NCI-H1092 (cell line): ENCODE data around the gene ARTN.

ENCODE experiments used
- DNase-seq: peaks from one replicate; lab custom pipeline; 2025; lab: John Stamatoyannopoulos, UW

Gene ARTN

DNA sequence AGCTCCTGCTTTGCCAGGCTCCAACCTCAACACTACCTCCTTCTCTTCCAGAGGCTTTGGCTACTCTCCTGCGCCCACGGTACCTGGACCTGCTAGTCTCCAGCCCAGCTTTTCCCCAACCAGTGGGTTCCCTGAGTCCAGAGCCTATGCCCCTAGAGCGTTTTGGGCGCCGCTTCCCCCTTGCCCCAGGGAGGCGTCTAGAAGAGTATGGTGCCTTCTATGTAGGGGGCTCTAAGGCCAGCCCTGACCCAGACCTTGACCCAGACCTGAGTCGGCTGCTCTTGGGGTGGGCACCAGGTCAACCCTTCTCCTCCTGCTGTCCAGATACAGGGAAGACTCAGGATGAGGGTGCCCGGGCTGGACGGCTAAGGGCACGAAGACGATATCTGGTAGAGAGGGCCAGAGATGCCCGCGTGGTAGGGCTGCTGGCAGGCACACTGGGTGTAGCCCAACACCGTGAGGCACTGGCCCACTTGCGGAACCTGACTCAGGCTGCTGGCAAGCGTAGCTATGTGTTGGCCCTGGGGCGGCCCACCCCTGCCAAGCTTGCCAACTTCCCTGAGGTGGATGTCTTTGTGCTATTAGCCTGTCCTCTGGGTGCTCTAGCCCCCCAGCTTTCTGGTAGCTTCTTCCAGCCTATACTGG is 37.9 kb downstream of the ARTN start:
- no peak for DNase-seq

DNA sequence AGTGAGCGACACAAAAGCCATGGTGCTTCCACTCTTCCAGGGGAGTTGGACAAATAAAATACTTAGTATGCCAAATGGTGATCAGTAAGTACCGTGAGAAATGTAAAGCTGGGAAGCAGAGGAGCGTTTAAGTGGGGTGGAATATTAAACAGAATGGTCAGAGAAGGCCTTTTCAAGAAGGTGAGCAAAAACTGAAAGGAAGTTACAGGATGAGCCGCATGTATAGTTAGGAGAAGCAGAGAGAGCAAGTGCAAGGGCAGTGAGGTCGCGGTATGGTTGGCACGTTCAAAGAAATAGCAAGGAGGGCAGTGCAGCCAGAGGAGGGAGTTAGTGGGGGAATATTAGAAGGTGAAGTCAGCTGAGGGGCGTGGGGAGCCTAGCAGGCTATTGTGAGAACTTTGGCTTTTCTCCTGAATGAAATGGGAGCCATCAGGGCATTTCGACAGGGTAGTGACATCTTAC is 40.4 kb downstream of the ARTN start:
- peak; percentile 66 for DNase-seq

DNA sequence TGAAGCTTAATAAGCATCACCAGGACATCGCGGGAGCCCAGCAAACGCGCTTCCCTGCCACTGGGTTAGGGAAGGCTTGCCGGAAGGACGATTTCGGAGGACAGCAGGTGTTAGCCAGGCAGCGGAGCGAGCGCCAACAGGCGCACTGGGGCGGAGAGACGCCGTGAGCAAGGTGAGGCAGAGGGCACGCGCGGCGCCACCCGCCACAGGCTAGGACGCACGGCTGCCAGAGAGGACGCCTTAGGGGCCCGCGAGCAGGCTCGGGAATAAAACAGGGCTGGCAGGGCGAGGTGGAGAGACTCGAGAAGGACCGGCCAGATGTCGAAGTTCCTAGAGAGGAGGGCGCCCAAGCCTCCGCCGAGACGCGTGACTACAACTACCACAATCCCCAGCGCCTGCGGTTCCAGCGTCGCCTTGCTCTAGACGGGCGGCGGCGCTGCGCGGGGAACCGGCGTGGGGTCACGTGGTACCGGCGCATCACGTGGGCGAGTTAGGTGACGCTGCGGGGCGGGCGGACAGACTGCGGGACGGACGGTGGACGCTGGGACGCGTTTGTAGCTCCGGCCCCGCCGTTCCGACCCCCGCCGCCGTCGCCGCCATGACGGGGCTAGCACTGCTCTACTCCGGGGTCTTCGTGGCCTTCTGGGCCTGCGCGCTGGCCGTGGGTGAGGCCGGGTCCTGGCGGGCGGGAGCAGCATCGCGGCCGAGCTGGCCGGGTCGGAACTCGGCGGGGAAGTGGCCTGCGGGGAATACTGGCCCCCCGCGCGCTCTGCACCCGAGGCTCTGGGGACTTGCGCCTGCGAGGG is 41.0 kb downstream of the ARTN start, which contains the start of gene ATP6V0B:
Gene ATP6V0B (plus strand): TSS at position 518 of the 806 bp plus-strand sequence. CDS start 81 bp downstream, at position 599.
- DNase-seq = peak; percentile 93

DNA sequence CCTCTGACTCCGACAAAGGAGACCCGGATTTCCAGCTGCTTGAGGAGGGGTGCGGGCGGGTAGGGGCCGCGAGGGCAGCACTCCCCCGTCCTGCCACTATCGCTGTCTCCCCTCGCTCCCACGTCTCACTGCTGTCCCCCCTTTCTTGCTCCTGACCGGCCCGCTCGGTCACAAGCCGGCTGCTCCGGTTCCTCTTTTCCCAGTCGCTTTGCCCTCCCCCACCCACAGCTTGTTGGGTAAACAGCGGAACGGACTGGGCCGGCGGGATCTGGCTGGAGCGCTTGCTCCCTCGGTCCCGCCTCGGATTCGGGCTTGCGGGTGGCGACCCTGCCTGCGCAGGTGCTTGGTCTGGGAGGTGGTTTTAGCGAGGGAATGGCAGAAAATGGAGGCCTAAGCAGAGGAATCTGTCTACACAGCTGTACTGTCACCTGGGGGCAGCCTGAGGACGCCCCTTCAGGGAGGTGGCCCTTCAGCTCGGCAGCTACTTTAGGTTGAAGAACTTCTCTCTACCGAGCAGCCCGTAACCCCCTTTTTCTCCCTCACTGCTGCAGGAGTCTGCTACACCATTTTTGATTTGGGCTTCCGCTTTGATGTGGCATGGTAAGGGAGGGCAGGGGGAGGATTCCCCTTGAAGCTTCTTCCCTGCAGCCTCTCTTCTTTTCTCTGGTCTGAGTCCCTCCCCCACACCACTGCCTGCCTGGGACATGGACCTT is 41.8 kb downstream of the ARTN start:
- DNase-seq = no peak

DNA sequence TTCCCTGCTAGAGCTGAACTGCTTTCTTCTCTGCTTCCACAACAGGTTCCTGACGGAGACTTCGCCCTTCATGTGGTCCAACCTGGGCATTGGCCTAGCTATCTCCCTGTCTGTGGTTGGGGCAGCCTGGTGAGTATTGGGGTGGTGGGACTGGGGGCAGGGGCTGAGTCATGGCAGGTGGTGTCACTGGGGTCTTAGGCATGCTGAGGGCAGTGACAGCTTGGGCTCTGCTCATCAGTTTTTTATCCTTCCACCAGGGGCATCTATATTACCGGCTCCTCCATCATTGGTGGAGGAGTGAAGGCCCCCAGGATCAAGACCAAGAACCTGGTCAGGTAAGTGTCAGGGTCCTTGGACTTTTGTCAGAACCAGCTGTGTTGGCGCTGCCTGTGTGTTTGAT is 42.4 kb downstream of the ARTN start:
- DNase-seq = no peak

DNA sequence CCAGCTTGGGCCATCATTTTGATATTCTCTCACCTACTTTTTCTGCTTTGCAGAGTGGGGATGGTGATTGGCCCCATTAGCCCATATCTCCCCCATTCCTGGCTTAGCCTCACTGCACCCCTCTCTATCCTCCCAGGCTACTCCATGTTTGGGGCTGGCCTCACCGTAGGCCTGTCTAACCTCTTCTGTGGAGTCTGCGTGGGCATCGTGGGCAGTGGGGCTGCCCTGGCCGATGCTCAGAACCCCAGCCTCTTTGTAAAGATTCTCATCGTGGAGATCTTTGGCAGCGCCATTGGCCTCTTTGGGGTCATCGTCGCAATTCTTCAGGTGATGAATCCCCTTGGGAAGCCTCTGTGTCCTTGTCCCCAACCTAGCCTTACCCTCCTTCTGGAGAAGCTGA is 43.3 kb downstream of the ARTN start:
- DNase-seq = no peak

DNA sequence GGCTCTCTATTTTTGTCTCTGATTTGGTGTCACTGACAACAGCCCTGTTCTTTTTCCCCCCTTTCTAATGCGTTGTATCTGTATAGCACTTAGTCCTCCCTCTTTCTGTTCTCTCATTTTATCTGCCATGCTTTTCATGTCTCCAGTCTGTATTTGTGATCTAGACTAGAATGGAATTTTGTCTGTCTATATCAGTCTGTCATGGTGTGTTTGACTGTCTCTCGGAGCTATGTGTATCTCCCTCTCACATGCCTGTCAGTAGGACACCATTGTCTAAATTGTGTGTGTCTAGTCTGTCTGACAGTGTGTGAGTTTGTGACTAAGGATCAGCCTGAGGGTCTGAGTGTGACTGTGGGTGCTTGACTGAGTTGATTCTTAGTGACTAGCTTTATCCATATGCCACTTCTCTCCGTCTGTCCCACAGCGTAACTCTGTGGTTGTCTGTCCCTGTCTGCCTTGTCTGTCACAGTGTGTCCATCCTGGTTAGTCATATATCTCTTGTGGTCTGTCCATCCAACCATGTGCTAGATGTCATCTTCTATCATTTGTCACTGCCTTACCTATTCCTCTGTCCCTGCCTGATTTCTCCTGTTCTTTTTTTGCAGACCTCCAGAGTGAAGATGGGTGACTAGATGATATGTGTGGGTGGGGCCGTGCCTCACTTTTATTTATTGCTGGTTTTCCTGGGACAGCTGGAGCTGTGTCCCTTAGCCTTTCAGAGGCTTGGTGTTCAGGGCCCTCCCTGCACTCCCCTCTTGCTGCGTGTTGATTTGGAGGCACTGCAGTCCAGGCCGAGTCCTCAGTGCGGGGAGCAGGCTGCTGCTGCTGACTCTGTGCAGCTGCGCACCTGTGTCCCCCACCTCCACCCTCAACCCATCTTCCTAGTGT is 44.0 kb downstream of the ARTN start:
- no peak for DNase-seq

DNA sequence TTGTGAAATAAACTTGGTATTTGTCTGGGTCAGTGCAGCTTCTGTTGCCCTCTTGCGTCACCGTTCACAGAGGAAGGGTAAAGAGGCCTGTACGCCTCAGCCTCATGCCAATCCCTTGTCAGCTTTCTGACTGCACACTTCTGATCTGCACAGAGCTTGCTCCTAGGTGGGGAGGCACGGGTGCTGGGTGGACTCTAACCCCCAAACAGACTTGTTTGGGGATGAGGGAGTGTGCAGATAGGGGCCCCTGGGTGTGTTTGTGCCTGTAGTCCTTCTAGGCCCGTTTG is 44.6 kb downstream of the ARTN start:
- no peak for DNase-seq

DNA sequence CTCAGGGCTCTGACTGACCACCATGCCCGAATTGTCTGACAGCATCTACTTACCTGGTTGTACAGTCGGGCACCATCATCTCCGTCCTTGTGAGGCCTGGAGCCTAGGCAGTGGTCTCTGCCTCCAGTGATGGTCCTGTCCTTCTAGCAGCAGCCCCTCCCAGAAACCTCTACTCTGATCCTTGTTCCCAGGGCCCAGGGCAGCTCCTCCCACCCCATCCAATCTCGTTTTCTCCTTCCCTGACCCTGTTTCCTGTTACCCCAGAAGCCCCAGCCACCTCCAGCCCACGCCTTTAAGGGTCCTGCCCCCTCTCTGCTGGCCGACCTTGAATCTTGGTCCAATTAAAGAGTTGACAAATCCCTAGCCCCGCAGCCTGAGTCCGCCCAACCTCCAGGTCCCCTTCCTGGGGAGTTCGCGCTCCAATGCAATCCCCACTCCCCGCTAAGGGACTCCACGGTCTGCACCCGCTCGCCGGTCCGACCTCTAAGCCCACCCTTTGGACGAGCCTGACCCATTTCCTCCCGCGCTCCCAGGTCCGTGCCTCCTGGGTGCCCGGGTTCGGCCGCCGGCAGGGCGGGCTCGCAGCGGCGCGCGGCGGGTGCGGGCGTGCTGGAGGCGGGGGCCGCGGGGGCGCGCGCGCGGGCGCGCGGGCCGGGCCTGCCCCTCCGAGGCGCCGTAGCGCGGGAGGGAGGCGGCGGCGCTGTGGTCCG is 45.1 kb downstream of the ARTN start, which contains the start of gene B4GALT2:
Gene B4GALT2 (plus strand): TSS at position 660 of the 710 bp plus-strand sequence. CDS start 1,951 bp downstream, outside the sequence.
- DNase-seq = peak; percentile 25

DNA sequence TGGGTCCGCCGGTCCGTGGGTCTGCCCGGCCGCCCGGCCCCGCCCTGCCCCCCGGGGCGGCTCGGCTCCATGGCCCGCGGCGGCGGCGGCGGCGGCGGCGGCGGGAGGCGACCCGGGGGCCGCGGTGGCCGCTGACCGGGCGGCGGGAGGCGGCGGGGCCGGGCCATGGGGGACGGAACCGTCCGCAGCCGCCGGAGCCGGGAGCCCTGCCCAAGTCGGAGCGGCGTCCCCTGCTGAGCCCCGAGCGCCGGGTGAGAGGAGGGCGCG is 45.6 kb downstream of the ARTN start:
- no peak for DNase-seq

DNA sequence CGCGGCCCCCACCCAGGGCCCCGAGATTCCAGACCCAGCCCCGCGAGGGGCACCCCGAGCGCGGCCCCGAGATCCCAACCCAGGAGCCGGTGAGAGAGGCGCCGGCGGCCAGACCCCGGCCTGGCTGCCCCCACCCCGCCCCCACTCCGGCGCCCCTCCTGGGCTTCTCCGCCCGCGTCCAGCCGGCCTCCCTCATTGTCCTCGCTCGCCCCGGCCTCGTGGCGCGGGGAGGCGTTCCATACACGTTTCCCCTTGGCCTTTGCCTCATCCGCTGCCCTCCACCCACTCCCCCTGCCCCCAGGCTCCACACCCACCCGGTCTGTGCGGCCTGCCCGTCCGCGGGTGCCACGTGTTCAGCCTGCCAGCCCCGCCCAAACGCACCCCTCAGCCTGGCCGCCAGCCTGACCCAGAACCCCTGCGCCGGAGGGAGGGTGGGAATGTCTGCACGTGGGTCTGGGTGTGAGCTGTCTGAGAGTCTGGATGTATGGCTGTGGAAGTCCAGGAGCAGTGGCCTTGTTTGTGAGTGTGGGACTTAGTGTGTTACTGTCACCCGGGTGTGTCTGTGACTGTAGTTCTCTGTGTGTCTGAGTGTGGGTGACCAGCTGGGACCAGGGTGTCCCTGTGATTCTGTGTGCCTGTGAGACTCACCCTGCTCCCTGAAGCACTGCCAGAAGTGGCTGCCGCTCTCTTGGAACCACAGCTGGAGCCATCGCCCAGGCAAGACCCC is 46.1 kb downstream of the ARTN start:
- peak; percentile 31 for DNase-seq

DNA sequence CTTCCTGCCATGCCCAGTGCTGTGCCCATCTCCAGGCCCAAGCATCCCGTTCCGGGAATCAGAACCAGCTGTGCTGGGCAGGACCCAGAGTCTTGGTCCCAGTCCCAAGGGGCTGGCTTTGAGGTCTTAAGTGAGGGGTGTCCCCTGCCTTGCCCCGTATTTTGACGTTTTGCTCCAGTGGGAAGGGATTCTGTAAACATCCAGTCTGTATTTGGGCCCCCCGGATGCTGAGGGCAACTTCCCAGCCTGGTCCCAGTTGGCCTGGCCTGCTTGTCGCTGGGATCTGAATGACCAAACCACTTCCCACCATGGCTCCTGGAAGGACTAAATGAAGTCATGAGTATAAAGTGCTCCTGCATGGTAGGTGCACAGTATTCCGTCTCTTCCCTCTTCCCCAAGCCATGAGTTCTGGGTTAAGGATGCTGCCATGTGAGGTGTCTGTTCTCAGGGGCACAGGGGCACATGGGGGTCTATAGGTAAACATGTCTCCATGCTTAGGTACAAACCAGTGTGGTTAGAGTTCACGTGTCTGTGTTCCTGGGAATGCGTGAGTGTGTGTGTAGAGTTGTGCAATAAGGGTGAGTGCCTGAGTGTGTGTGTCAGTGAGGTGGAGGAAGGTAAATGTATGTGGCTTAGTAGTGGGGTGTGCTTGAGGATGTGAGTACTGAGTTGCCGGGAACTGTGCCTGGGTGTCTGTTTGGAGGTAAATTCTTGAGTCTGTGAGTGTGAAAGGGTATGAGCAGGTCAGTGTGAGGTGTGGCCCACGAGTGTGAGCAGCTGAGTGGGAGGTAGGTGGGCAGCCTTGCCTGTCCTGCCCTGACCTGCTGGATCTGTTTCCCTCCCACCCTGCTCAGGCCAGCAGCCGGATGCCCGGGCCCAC is 46.9 kb downstream of the ARTN start:
- no peak for DNase-seq

DNA sequence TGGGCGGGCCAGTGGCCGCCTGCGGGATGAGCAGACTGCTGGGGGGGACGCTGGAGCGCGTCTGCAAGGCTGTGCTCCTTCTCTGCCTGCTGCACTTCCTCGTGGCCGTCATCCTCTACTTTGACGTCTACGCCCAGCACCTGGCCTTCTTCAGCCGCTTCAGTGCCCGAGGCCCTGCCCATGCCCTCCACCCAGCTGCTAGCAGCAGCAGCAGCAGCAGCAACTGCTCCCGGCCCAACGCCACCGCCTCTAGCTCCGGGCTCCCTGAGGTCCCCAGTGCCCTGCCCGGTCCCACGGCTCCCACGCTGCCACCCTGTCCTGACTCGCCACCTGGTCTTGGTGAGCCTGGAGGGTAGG is 47.5 kb downstream of the ARTN start:
- DNase-seq = no peak

DNA sequence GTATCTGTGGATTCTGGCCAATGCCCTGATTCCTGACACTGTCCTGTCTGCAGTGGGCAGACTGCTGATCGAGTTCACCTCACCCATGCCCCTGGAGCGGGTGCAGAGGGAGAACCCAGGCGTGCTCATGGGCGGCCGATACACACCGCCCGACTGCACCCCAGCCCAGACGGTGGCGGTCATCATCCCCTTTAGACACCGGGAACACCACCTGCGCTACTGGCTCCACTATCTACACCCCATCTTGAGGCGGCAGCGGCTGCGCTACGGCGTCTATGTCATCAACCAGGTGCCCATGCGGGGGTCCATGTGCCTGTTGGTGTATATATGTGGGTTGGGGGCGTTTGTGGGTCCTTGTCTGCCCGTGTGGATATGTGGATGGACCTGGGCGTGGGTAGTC is 48.0 kb downstream of the ARTN start:
- no peak for DNase-seq

DNA sequence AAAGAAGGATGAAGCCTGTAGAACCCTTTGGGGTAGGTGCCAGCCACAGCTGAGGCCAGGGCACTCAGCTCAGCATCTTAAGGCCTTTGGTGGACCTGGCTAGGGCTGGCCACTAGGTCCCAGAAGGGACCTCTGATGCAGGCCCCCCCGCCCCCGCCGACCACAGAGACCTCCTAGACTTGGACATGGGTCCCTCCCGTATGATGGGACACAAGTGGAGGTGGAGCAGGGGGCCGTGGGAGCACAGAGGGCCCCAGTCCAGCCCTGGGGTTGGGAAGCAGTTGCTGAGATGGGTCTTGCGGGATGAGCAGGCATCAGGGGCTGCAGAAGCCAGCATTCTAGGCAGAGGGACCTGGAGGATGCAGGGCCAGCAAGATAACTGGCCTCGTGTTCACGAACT is 48.6 kb downstream of the ARTN start:
- DNase-seq = no peak

DNA sequence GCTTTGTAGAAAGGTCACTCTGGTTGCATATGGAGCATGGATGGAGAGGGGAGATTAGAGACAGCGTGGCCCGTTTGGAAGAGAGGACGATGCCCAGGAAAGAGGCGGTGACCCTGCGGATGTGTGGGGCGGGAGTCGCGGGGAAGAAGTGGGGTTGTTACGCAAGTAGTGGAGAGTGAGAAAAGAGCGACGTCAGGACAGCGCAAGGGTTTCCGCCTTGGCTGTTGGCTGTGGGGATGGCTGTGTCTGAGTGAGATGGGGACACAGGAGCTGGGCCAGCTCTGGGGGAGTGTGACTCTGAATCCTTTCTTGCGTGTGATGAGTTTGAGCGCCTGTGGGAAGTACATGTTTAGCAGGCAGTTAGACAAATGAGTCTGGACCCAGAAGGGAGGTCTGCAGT is 49.2 kb downstream of the ARTN start:
- no peak for DNase-seq

DNA sequence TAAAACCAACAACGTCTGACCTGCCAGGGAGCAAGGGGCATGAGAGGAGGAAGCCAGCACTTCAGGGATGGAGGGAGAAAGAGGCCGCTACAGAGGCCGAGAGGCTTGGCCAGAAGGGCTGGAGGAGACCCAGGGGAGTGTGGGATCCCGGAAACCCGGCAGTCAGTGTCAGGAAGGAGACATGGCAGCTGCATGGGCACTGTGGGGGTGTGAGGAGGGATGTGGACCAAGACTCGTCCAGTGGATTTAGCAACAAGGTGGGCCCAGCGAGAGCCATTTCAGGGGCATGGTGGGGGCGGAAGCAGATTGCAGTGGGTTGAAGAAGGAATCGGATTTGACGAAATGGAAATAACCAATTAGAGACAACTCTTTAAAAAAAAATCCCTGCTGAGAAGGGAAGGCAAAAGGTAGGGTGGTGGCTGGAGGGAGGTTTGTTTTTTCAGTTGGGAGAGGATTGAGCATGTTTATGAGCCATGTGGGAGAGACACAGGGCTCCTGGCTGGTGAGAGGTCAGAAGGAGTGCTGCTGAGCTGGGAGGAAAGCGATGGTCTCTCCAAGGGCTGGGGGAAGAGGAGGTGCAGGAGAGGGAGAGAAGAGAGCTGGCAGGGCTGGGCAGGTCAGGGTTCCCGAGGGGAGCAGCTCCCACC is 49.8 kb downstream of the ARTN start:
- DNase-seq = no peak

DNA sequence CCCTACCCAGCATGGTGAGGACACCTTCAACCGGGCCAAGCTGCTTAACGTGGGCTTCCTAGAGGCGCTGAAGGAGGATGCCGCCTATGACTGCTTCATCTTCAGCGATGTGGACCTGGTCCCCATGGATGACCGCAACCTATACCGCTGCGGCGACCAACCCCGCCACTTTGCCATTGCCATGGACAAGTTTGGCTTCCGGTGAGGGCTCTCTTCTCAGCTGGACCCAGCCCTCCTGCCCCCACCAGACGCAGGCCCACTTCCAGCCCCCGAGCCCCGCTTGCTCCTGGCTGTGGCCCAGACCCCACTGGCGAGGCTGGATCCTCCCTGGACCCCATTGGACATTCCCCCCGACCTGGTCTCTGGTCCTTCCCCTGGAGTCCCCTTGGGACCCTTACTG is 51.3 kb downstream of the ARTN start:
- no peak for DNase-seq

DNA sequence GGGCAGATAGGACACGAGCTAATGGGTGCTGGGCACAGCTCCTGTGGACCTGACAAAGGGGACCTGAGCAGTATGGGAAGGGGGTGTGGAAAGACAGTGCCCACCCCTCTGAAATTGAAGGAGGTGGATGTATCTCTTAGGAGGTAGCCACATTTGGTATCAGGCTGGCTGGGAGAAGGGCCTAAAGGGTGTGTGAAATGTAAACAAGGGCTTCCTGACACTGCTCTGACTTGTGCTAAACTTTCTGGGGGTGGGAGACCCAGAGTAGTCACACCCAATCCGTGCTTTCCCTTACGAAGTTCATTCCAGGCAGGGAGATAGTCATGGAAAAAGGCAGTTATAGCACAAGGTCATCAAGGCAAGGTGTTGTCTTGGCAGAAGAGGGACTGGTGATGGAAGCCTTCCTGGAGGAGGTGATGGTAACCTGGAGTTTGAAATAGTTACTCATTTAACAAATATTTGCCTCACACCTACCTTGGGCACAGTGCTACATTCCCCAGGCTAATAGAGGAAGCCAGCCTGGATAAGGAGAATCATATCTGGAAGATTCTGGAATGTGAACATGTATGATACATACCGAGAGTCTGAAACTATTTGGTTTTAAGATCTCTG is 52.5 kb downstream of the ARTN start:
- DNase-seq = no peak
